IMR-90 (cell line): ENCODE results near the gene PCDHB8.
"Not testable (repeated sequence)": the region's sequence is repeated elsewhere in the genome, so short reads cannot be mapped to it uniquely, and the experiment has no call there.

Experiments used
- CEBPB ChIP-seq: IDR thresholded peaks from 2 replicates; pipeline ENCODE4 v1.6.1; 2012; ENCODE audit warnings: low read depth, low read length, improper control_type of control experiment
- CTCF ChIP-seq: conservative IDR thresholded peaks from 2 replicates; pipeline ENCODE4 v1.5.1; 2012; ENCODE audit warnings: mild to moderate bottlenecking, low read depth, low read length, improper control_type of control experiment
- RAD21 ChIP-seq: IDR thresholded peaks from 2 replicates; pipeline ENCODE4 v1.6.1; 2012; ENCODE audit warnings: low read length, improper control_type of control experiment

GRCh38 chr5:141216035-141216434 lies 38.4 kb downstream of the PCDHB8 start:
- not testable (repeated sequence) for TF ChIP-seq CTCF, RAD21, CEBPB
